IMR-90 (cell line): ENCODE data around the gene LINC00237. TPM values are rescaled to one million over a fixed set of nuclear protein-coding genes. Genes with fewer than 3 reads are reported as not detected.

ENCODE experiments used
- ATAC-seq: fragments of 200-7000 bp; cut with Tn5 transposase; 2 replicates; pipeline ENCODE4 v1.9.1; 2020; ENCODE audit warnings: low read depth, mild to moderate bottlenecking, moderate library complexity
- BruUV-seq: library from RNA; stranded (reverse); fragments of 400-500 nt; replicated peaks from 2 replicates; lab custom pipeline; 2021; lab: Mats Ljungman, UMichigan
- CTCF ChIA-PET: fragments of 300-600 bp; formaldehyde crosslinking; extraction: SDS; loops from one replicate; lab custom pipeline; 2021; ENCODE audit warnings: antibody characterized with exemption; lab: Yijun Ruan, JAX
- POLR2A ChIA-PET: fragments of 300-600 bp; sonication (Branson Sonifier 250); formaldehyde crosslinking; loops from one replicate; lab custom pipeline; 2022; ENCODE audit warnings: antibody characterized with exemption; ENCODE audit not compliant: unreplicated experiment; lab: Charles Lee
- DNase-seq: peaks from one replicate; pipeline ENCODE4 v3.0.0; 2013
- H2AFZ ChIP-seq: replicated peaks from 2 replicates; pipeline ENCODE3; 2013; ENCODE audit warnings: low read length, mild to moderate bottlenecking; ENCODE audit not compliant: poor library complexity
- H2AK5ac ChIP-seq: 2 replicates; pipeline ENCODE4 v1.6.1; 2013; ENCODE audit warnings: low read depth, low read length, inconsistent platforms
- H2AK9ac ChIP-seq: replicated peaks from 2 replicates; pipeline ENCODE3; 2013; ENCODE audit warnings: mild to moderate bottlenecking, low read depth, low read length, moderate library complexity; ENCODE audit not compliant: poor library complexity
- H2BK120ac ChIP-seq: 2 replicates; pipeline ENCODE4 v1.6.1; 2013; ENCODE audit warnings: low read depth, low read length, inconsistent platforms
- H2BK15ac ChIP-seq: 3 replicates; pipeline ENCODE4 v1.6.1; 2013; ENCODE audit warnings: low read depth, low read length, inconsistent platforms
- H2BK20ac ChIP-seq: 2 replicates; pipeline ENCODE4 v1.6.1; 2013; ENCODE audit warnings: low read depth, mild to moderate bottlenecking, inconsistent platforms, low read length, moderate library complexity
- H2BK5ac ChIP-seq: 2 replicates; pipeline ENCODE4 v1.6.1; 2013; ENCODE audit warnings: mild to moderate bottlenecking, low read depth, low read length, inconsistent platforms; ENCODE audit not compliant: poor library complexity, severe bottlenecking
- H3K14ac ChIP-seq: replicated peaks from 2 replicates; pipeline ENCODE4 v1.6.1; 2013; ENCODE audit warnings: low read depth, low read length, inconsistent platforms
- H3K18ac ChIP-seq: 2 replicates; pipeline ENCODE4 v1.6.1; 2013; ENCODE audit warnings: low read depth, low read length, control low read depth
- H3K23ac ChIP-seq: 2 replicates; pipeline ENCODE4 v1.6.1; 2013; ENCODE audit warnings: low read depth, low read length, inconsistent platforms
- H3K27ac ChIP-seq: 2 replicates; pipeline ENCODE4 v1.5.1; 2013; ENCODE audit warnings: mild to moderate bottlenecking, control low read depth, low read length; ENCODE audit not compliant: insufficient read depth
- H3K27me3 ChIP-seq: 2 replicates; pipeline ENCODE4 v1.6.1; 2013; ENCODE audit warnings: low read length; ENCODE audit not compliant: control insufficient read depth, insufficient read depth
- H3K36me3 ChIP-seq: 2 replicates; pipeline ENCODE4 v1.6.1; 2013; ENCODE audit warnings: low read length, mixed read lengths; ENCODE audit not compliant: control insufficient read depth, insufficient read depth
- H3K4ac ChIP-seq: 2 replicates; pipeline ENCODE4 v1.6.1; 2013; ENCODE audit warnings: low read depth, low read length, inconsistent platforms
- H3K4me1 ChIP-seq: 2 replicates; pipeline ENCODE4 v1.6.1; 2013; ENCODE audit warnings: low read length, mixed read lengths; ENCODE audit not compliant: control insufficient read depth, insufficient read depth
- H3K4me2 ChIP-seq: 2 replicates; pipeline ENCODE4 v1.6.1; 2013; ENCODE audit warnings: low read depth, mild to moderate bottlenecking, control low read depth, low read length, moderate library complexity
- H3K4me3 ChIP-seq: 2 replicates; pipeline ENCODE4 v1.5.1; 2013; ENCODE audit warnings: low read depth, mild to moderate bottlenecking, control low read depth, low read length, moderate library complexity; ENCODE audit not compliant: insufficient read depth
- H3K56ac ChIP-seq: 2 replicates; pipeline ENCODE4 v1.6.1; 2013; ENCODE audit warnings: low read length, inconsistent platforms; ENCODE audit not compliant: insufficient read depth; ENCODE audit errors: extremely low read depth
- H3K79me1 ChIP-seq, 2 experiments: 2 replicates each; pipeline ENCODE4 v1.6.1; 2013; ENCODE audit warnings: low read length in 2 of 2, inconsistent platforms in 1 of 2, low read depth in 1 of 2
- H3K9ac ChIP-seq: 2 replicates; pipeline ENCODE4 v1.6.1; 2013; ENCODE audit warnings: low read depth, low read length, control low read depth
- H3K9me1 ChIP-seq: 2 replicates; pipeline ENCODE4 v1.6.1; 2013; ENCODE audit warnings: low read length, inconsistent platforms; ENCODE audit not compliant: insufficient read depth
- H3K9me3 ChIP-seq: 2 replicates; pipeline ENCODE4 v1.6.1; 2013; ENCODE audit warnings: low read length; ENCODE audit not compliant: control insufficient read depth, insufficient read depth
- H4K20me1 ChIP-seq: 2 replicates; pipeline ENCODE4 v1.6.1; 2013; ENCODE audit warnings: low read length, inconsistent platforms; ENCODE audit not compliant: insufficient read depth
- H4K5ac ChIP-seq: 2 replicates; pipeline ENCODE4 v1.6.1; 2013; ENCODE audit warnings: mild to moderate bottlenecking, low read depth, low read length, control low read depth
- H4K8ac ChIP-seq, 2 experiments: 2 replicates each; pipeline ENCODE4 v1.6.1; 2013; ENCODE audit warnings: low read depth in 2 of 2, low read length in 2 of 2, control low read depth in 1 of 2, inconsistent platforms in 1 of 2
- H4K91ac ChIP-seq: 2 replicates; pipeline ENCODE4 v1.6.1; 2013; ENCODE audit warnings: low read depth, low read length, inconsistent platforms; ENCODE audit not compliant: insufficient read depth
- FOS ChIP-seq: fragments of 150-350 bp; IDR thresholded peaks from 2 replicates; pipeline ENCODE4 v1.6.1; 2016; ENCODE audit warnings: low read depth, low read length
- POLR2A ChIP-seq: IDR thresholded peaks from 2 replicates; pipeline ENCODE4 v1.6.1; 2012; ENCODE audit warnings: mild to moderate bottlenecking, low read depth, low read length
- RAD21 ChIP-seq: IDR thresholded peaks from 2 replicates; pipeline ENCODE4 v1.6.1; 2012; ENCODE audit warnings: low read length, improper control_type of control experiment
- WGBS, 2 experiments: methylation state at CpG; one replicate each; pipeline versions ENCODE4 v1.1.5 to v1.1.7; 2013; ENCODE audit warnings: missing lambda C conversion rate in 2 of 2; ENCODE audit not compliant: insufficient read length in 1 of 2; ENCODE audit errors: extremely low coverage in 2 of 2; 5-methylcytosine and 5-hydroxymethylcytosine counted together
- dilution Hi-C: fragments of 300-500 bp; cut with HindIII; formaldehyde crosslinking; loops from one replicate; pipeline ENCODE4 v1.14.3; 2018; ENCODE audit warnings: low sequenced_read_pairs; ENCODE audit not compliant: unreplicated experiment
- in situ Hi-C: fragments of 300-500 bp; cut with MboI; formaldehyde crosslinking; loops from 3 replicates; pipeline ENCODE4 v1.14.3; 2019; ENCODE audit warnings: low sequenced_read_pairs, inconsistent platforms, mixed read lengths
- intact Hi-C: fragments of 100-400 bp; cut with micrococcal nuclease; formaldehyde crosslinking; loops from 2 replicates; pipeline ENCODE4 v1.10.0; 2022
- polyA plus RNA-seq, 3 experiments: library from polyadenylated mRNA; depleted of rRNA; stranded (reverse); fragments of >200 nt; gene quantifications; 2 replicates each; pipeline ENCODE4 v1.2.3, GENCODE V29; 2012; ENCODE audit warnings: low replicate concordance in 1 of 3
- total RNA-seq: library from RNA; depleted of rRNA; stranded (reverse); fragments of >200 nt; gene quantifications from 2 replicates; pipeline ENCODE4 v1.2.3, GENCODE V29; 2012

LINC00237 gene
- total and polyA plus RNA-seq, 2 of the 4 experiments (the other 2 are of a cell fraction), result not detected

- Histone ChIP-seq H3K27me3 (no peaks in the 10 kb centered on the region), H3K4me3 (no peak overlapping the region), H4K5ac (no peak overlapping the region), H4K20me1 (no peaks in the 10 kb centered on the region), H3K4me2 (no peak overlapping the region), H2AK9ac (no peak overlapping the region), H2BK5ac (no peak overlapping the region), H2BK15ac (no peak overlapping the region), H2BK20ac (no peak overlapping the region), H3K23ac (no peak overlapping the region), H3K9me3 (no peaks in the 10 kb centered on the region), H4K91ac (no peak overlapping the region), H3K14ac (no peak overlapping the region), H2BK120ac (no peak overlapping the region), H3K27ac (no peak overlapping the region), H3K4ac (no peak overlapping the region), H3K9me1 (no peaks in the 10 kb centered on the region), H3K9ac (no peak overlapping the region), H2AK5ac (no peak overlapping the region), H3K56ac (no peak overlapping the region), H3K79me1 (no peaks in the 10 kb centered on the region), H3K18ac (no peak overlapping the region), H3K4me1 (no peaks in the 10 kb centered on the region), H3K36me3 (no peaks in the 10 kb centered on the region), H2AFZ (no peak overlapping the region), H4K8ac (no peak overlapping the region)
- no peak for TF ChIP-seq FOS
- no peak for TF ChIP-seq POLR2A
- TF ChIP-seq RAD21, result no peak
- ATAC-seq, result no peak
- no peak for DNase-seq
- intact Hi-C loops (no loop called here), dilution Hi-C loops (no loop called here), in situ Hi-C loops (no loop called here)
- BruUV-seq, result no TSS peak
- POLR2A ChIA-PET, result no interaction called here
- WGBS, 2 experiments, result no CpG with 5 or more reads among the region's 6 CpGs
- CTCF ChIA-PET, result no interaction called here
These were observed 53.5 kb downstream of the LINC00237 start for GRCh38 chr20:21052686-21053001.
